A673 (cell line): ENCODE data around the gene AQP12B.

Source experiments
- EZH2 ChIP-seq: fragments of 200-600 bp; sonication (generic); IDR thresholded peaks from 2 replicates; pipeline ENCODE4 v1.6.1; 2017; ENCODE audit warnings: borderline replicate concordance, low read depth, mild to moderate bottlenecking, mixed read lengths, antibody characterized with exemption, low read length; ENCODE audit not compliant: poor library complexity, severe bottlenecking
- TF ChIP-seq, protein P1 (sequence below): fragments of 300-800, 200-600 bp; sonication (generic); conservative IDR thresholded peaks from 2 replicates; pipeline ENCODE4 v1.5.1; 2017; ENCODE audit warnings: low read depth, mild to moderate bottlenecking, antibody characterized with exemption, low read length, moderate library complexity, mixed read lengths

DNA sequence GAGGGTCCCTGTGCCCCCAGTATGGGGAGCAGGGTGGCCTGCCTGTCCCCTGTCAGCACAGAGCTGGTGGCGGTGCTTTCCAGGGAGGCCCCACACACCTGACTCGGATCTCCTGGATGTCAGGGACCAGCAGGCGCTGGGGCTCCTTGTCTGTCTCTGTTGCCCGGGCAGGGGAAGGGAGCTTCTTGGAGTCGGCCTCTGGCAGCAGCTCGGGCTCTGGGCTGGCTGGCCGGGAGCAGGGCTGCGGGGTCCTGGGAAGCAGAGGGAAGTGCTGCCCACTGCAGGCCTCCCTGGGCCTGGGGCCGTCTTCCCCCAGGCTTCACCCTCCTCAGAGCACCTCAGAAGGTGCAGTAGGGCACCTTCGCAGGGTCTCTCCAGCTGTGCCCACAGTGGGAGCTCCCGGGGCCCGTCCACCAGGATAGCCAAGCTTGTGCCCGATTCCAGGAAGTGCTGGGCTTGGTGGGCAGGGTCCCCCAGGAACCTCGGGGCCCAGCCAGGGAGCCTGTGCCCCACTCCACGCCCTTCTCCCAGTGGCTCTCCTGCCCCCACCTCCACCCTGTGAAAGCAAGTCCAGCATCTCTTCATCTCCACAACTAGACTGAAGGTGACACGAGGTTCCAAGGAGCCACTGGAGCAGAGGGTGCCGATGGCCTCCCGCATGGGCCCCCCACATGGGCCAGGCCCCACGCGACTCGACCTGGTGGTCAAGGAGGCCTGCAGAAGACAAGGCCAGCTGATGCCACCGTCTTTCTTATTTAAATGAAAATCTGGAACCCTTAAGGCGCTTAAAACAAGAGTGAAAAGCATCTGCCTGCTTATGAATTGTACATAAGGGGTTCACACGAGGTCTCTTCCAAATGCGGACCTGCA, 37.2 kb upstream of the AQP12B start:
- TF ChIP-seq, protein P1, sequence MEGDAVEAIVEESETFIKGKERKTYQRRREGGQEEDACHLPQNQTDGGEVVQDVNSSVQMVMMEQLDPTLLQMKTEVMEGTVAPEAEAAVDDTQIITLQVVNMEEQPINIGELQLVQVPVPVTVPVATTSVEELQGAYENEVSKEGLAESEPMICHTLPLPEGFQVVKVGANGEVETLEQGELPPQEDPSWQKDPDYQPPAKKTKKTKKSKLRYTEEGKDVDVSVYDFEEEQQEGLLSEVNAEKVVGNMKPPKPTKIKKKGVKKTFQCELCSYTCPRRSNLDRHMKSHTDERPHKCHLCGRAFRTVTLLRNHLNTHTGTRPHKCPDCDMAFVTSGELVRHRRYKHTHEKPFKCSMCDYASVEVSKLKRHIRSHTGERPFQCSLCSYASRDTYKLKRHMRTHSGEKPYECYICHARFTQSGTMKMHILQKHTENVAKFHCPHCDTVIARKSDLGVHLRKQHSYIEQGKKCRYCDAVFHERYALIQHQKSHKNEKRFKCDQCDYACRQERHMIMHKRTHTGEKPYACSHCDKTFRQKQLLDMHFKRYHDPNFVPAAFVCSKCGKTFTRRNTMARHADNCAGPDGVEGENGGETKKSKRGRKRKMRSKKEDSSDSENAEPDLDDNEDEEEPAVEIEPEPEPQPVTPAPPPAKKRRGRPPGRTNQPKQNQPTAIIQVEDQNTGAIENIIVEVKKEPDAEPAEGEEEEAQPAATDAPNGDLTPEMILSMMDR: no peak
- TF ChIP-seq EZH2: no peak
